Endodermal cell (in vitro differentiated cells): ENCODE data around the gene IFNG-AS1. TPM values are rescaled to one million over a fixed set of nuclear protein-coding genes. Genes with fewer than 3 reads are reported as not detected.

Experiments used
- DNase-seq: peaks from one replicate; pipeline ENCODE4 v3.0.0-alpha.2; 2017
- H3K27ac ChIP-seq: 2 replicates; pipeline ENCODE4 v1.5.1; 2013; ENCODE audit warnings: mild to moderate bottlenecking, low read depth, low read length, moderate library complexity
- H3K27me3 ChIP-seq: 2 replicates; pipeline ENCODE4 v1.6.1; 2013; ENCODE audit warnings: mild to moderate bottlenecking, low read length, moderate library complexity; ENCODE audit not compliant: insufficient read depth, control insufficient read depth, poor library complexity, severe bottlenecking
- H3K36me3 ChIP-seq: 2 replicates; pipeline ENCODE4 v1.7.0; 2013; ENCODE audit warnings: mild to moderate bottlenecking, low read length, moderate library complexity; ENCODE audit not compliant: control insufficient read depth, insufficient read depth
- H3K4me1 ChIP-seq: one replicate; pipeline ENCODE4 v1.7.0; 2013; ENCODE audit warnings: low read length; ENCODE audit not compliant: control insufficient read depth, insufficient read depth
- H3K4me3 ChIP-seq: 2 replicates; pipeline ENCODE4 v1.5.1; 2013; ENCODE audit warnings: mild to moderate bottlenecking, low read length, moderate library complexity
- H3K9ac ChIP-seq: 2 replicates; pipeline ENCODE4 v1.6.1; 2013; ENCODE audit warnings: mild to moderate bottlenecking, low read length, moderate library complexity; ENCODE audit not compliant: poor library complexity, severe bottlenecking; ENCODE audit errors: extremely low read depth
- H3K9me3 ChIP-seq: 2 replicates; pipeline ENCODE4 v1.6.1; 2013; ENCODE audit warnings: mild to moderate bottlenecking, low read length, moderate library complexity; ENCODE audit not compliant: control insufficient read depth
- H3K27ac Mint-ChIP-seq: 2 replicates; pipeline ENCODE4 v1.8.0; 2020; ENCODE audit warnings: mixed read lengths
- H3K27me3 Mint-ChIP-seq: 2 replicates; pipeline ENCODE4 v1.8.0; 2021; ENCODE audit warnings: mild to moderate bottlenecking, mixed read lengths; ENCODE audit not compliant: insufficient read depth
- H3K36me3 Mint-ChIP-seq: 2 replicates; pipeline ENCODE4 v1.8.0; 2020; ENCODE audit warnings: low read depth, mixed read lengths
- H3K4me1 Mint-ChIP-seq: 2 replicates; pipeline ENCODE4 v1.8.0; 2020; ENCODE audit warnings: mixed read lengths
- H3K4me3 Mint-ChIP-seq: 2 replicates; pipeline ENCODE4 v1.8.0; 2020; ENCODE audit warnings: mild to moderate bottlenecking, moderate library complexity, mixed read lengths
- H3K9me3 Mint-ChIP-seq: 2 replicates; pipeline ENCODE4 v1.8.0; 2020; ENCODE audit warnings: mild to moderate bottlenecking, mixed read lengths
- WGBS, 2 experiments: methylation state at CpG; one replicate each; pipeline versions ENCODE4 v1.1.5 to v1.1.7; 2013; ENCODE audit warnings: missing lambda C conversion rate in 2 of 2, mixed read lengths in 1 of 2; ENCODE audit not compliant: insufficient coverage in 1 of 2, insufficient read length in 1 of 2; 5-methylcytosine and 5-hydroxymethylcytosine counted together
- total RNA-seq, 2 donors: library from RNA; stranded (reverse); fragmentation: NEBNext Ultra II Directional in 1 of 2; extraction: Animal tissue kit (Norgen Biotek cat#: 25700) in 1 of 2; gene quantifications; 2 replicates in 1 of 2; 3 replicates in 1 of 2; pipeline ENCODE4 v1.2.1, GENCODE V29; 2021
- TF ChIP-seq, protein P1 (sequence below): fragments of 200-600 bp; sonication (generic); conservative IDR thresholded peaks from 2 replicates; pipeline ENCODE4 v1.5.0; 2021; ENCODE audit warnings: antibody characterized with exemption, mild to moderate bottlenecking

The IFNG-AS1 gene
- total RNA-seq, 2 donors from 2014 or later, result not detected

DNA sequence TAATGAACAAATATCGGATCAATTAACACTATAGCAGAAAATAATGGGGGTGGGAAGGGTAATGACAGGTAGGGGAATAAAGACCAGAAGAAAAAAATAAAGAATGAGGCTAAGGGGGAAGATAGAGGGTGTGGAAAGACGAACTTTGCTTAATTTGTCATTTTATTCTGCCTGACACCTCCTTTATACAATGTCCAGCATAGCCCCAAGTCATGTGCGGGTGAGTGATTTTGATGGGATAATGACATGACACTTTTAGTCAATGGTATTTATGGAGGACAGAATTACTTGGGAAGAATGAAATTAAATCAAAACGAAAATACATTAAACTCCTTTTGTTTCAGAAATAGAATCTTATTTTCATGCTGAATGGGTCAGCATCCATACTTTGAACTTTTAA is 20.5 kb upstream of the IFNG-AS1 start:
- H3K27ac ChIP-seq, result no peak overlapping the region
- Mint-ChIP-seq H3K27ac (no peak overlapping the region), H3K4me3 (no peak overlapping the region), H3K27me3 (peaks cover 13% of the 10 kb centered on the region), H3K9me3 (no peaks in the 10 kb centered on the region), H3K36me3 (no peaks in the 10 kb centered on the region), H3K4me1 (peaks cover 25% of the 10 kb centered on the region)
- 81 to 90% methylated on average over 2 of the region's 4 CpGs for WGBS, 2 experiments
- no peaks in the 10 kb centered on the region for H3K27me3 ChIP-seq
- H3K9ac ChIP-seq, result no peak overlapping the region
- no peaks in the 10 kb centered on the region for H3K9me3 ChIP-seq
- no peak overlapping the region for H3K4me3 ChIP-seq
- H3K36me3 ChIP-seq, result no peaks in the 10 kb centered on the region
- DNase-seq, result no peak
- TF ChIP-seq, protein P1, sequence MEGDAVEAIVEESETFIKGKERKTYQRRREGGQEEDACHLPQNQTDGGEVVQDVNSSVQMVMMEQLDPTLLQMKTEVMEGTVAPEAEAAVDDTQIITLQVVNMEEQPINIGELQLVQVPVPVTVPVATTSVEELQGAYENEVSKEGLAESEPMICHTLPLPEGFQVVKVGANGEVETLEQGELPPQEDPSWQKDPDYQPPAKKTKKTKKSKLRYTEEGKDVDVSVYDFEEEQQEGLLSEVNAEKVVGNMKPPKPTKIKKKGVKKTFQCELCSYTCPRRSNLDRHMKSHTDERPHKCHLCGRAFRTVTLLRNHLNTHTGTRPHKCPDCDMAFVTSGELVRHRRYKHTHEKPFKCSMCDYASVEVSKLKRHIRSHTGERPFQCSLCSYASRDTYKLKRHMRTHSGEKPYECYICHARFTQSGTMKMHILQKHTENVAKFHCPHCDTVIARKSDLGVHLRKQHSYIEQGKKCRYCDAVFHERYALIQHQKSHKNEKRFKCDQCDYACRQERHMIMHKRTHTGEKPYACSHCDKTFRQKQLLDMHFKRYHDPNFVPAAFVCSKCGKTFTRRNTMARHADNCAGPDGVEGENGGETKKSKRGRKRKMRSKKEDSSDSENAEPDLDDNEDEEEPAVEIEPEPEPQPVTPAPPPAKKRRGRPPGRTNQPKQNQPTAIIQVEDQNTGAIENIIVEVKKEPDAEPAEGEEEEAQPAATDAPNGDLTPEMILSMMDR, result no peak
- H3K4me1 ChIP-seq, result peaks cover 14% of the 10 kb centered on the region

DNA sequence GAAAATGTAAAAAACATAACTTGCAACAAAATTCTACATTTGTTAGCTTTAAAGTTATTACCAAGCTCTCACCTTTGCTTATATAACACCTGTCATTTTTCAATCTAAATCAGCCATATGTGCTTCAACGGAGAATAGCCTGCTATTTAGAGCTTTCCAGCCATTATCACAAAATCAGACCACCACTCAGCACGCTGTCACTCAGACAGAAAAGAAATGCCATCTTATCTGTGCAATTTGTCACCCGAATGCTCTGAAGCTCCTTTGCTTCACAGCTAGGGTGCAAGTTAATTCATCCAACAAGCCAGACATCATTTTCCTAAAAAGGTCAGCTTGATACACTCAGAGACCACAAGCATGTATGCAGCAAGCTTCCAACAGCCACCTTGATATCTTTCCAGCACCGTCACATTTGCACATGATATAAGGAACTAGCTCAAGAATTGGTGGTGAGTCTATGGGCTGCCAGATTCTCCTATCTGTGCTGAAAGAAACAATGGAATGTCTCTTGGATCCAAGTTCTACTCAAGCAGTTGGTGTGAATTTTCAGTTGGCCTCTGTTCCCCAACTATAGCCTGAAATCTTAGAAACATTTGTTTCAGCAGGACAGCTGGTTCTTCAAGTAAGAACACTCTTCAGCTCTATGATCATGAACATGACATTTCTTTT is 20.0 kb upstream of the IFNG-AS1 start:
- Histone ChIP-seq H3K27ac (no peak overlapping the region), H3K4me1 (peaks cover 10% of the 10 kb centered on the region), H3K36me3 (no peaks in the 10 kb centered on the region), H3K4me3 (no peak overlapping the region), H3K9ac (no peak overlapping the region), H3K27me3 (no peaks in the 10 kb centered on the region), H3K9me3 (no peaks in the 10 kb centered on the region)
- Mint-ChIP-seq H3K9me3 (no peaks in the 10 kb centered on the region), H3K4me1 (peaks cover 22% of the 10 kb centered on the region), H3K36me3 (no peaks in the 10 kb centered on the region), H3K27me3 (peaks cover 18% of the 10 kb centered on the region), H3K4me3 (no peak overlapping the region), H3K27ac (no peak overlapping the region)
- 81 to 94% methylated on average over 3 to 4 of the region's 4 CpGs for WGBS, 2 experiments
- no peak for DNase-seq
- TF ChIP-seq, protein P1, result no peak

DNA sequence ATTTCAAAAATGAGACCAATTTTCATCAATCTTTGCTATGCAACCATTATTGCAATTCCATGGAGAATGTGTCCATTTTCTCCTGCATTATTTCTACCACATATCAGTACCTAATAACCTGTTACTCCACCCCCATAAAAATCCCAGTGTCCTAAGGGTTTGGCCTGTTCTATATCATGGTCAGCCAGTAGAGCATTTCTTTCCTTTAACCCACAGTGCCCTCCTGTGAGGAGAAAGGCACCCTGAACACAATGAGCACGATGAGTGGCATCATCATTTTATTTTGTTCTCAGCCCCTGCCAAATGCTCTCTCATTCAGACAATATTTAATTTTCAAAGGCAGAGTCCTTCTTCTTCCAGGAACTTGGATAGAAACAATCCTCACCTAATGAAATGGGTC is 11.6 kb upstream of the IFNG-AS1 start:
- TF ChIP-seq, protein P1, result peak; percentile 57
- Histone ChIP-seq H3K36me3 (no peaks in the 10 kb centered on the region), H3K4me1 (no peaks in the 10 kb centered on the region), H3K9ac (no peak overlapping the region), H3K27me3 (no peaks in the 10 kb centered on the region), H3K27ac (no peak overlapping the region), H3K4me3 (no peak overlapping the region), H3K9me3 (no peaks in the 10 kb centered on the region)
- no peak overlapping the region for H3K4me3 Mint-ChIP-seq
- peaks cover 8% of the 10 kb centered on the region for H3K4me1 Mint-ChIP-seq
- H3K36me3 Mint-ChIP-seq, result no peaks in the 10 kb centered on the region
- no peak overlapping the region for H3K27ac Mint-ChIP-seq
- H3K9me3 Mint-ChIP-seq, result peaks cover 3% of the 10 kb centered on the region
- DNase-seq, result no peak
- peaks cover 13% of the 10 kb centered on the region for H3K27me3 Mint-ChIP-seq
- WGBS, 2 experiments, result 86 to 89% methylated on average over 1 of the region's 1 CpG
